Measurements from ENCODE around the gene EEA1. TPM values are rescaled to one million over a fixed set of nuclear protein-coding genes. Genes with fewer than 3 reads are reported as not detected.

The EEA1 gene
- total RNA-seq, 1 donor from 2014 or later = 10.9 TPM

DNA sequence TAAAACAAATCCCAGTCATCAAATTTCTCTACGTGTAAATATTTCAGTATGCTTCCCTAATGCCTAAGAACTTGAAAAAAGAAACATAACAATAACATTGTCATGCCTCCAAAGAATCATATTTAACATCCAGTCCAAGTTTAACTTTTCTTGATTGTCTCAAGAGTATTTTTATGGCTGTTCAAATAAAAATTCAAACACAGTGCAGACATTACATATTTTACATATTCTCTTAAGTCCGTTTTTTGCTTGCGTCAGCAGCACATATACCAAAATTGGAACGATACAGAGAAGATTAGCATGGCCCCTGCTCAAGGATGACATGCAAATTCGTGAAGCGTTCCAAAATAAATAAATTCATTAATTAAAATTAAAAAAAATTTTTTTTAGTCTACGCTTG lies 23.3 kb upstream of the EEA1 start:
- Histone ChIP-seq H3K9me3 (peaks cover 0 to 4% of the 10 kb centered on the region in 2 donors), H3K27ac (no peak overlapping the region), H3K4me1 (no peaks in the 10 kb centered on the region), H3K27me3 (no peaks in the 10 kb centered on the region), H3K4me3 (no peak overlapping the region), H3K36me3 (no peaks in the 10 kb centered on the region)
- intact Hi-C loops (cut with DNase I) = no loop called here
- no peak for DNase-seq (ENCODE audit: low spot score in 2 of 2)
- TF ChIP-seq CTCF (IDR thresholded peaks at IDR 0.05) = no peak

- intact Hi-C loops (cut with DNase I) = no loop called here
- no peak overlapping the region for H3K27ac ChIP-seq
Observed at GRCh38 chr12:92951006-92951405, 21.9 kb upstream of the EEA1 start.

DNA sequence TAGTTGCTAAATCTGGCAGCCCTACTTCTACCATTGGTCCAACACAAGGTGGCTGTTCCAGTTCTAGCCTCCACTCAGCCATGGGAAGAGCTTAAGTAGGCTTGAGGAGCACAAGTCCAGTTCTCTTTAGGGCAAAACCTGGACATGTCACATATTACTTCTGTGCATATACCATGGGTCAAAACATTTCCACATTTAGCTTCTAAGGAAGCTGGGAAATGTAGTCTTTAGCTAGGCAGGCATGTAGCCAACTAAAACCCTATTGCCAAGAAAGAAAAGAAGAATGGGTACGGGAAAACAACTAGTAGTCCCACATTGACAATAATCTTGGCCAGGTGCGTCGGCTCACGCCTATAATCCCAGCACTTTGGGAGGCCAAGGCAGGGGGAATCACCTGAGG lies 20.9 kb upstream of the EEA1 start:
- TF ChIP-seq CTCF (IDR thresholded peaks at IDR 0.05) = no peak
- Histone ChIP-seq H3K27me3 (no peaks in the 10 kb centered on the region), H3K4me3 (no peak overlapping the region), H3K27ac (no peak overlapping the region), H3K9me3 (peaks cover 0 to 4% of the 10 kb centered on the region in 2 donors), H3K36me3 (no peaks in the 10 kb centered on the region), H3K4me1 (no peaks in the 10 kb centered on the region)
- DNase-seq (ENCODE audit: low spot score in 2 of 2) = no peak
- intact Hi-C loops (cut with DNase I) = no loop called here

More at GRCh38 chr12:92951006-92951405, 21.9 kb upstream of the EEA1 start:
- H3K4me1 ChIP-seq = no peaks in the 10 kb centered on the region
- peaks cover 0 to 4% of the 10 kb centered on the region in 2 donors for H3K9me3 ChIP-seq
- no peak overlapping the region for H3K4me3 ChIP-seq
- no peak for TF ChIP-seq CTCF (IDR thresholded peaks at IDR 0.05)
- no peak for DNase-seq (ENCODE audit: low spot score in 2 of 2)
- no peaks in the 10 kb centered on the region for H3K36me3 ChIP-seq
- H3K27me3 ChIP-seq = no peaks in the 10 kb centered on the region

DNA sequence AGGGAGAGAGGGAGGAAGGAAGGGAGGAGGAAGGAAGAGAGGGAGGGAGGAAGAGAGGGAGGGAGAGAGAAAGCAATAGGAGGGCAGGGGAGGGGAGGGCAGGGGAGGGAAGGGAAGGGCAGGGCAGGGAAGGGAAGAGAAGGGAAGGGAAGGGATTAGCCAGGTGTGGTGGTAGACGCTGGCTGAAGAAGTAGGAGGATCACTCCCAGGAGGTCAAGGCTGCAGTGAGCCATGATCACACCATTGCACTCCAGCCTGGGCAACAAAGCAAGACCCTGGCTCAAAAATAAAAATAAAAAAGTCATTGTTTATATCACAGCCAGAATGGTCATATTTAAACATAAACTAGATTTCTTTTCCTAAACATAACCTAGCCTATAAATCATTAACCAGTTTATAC lies 20.4 kb upstream of the EEA1 start:
- peaks cover 0 to 4% of the 10 kb centered on the region in 2 donors for H3K9me3 ChIP-seq
- no peaks in the 10 kb centered on the region for H3K4me1 ChIP-seq
- DNase-seq (ENCODE audit: low spot score in 2 of 2) = no peak
- H3K27me3 ChIP-seq = no peaks in the 10 kb centered on the region
- H3K36me3 ChIP-seq = no peaks in the 10 kb centered on the region
- no peak overlapping the region for H3K4me3 ChIP-seq
- no peak for TF ChIP-seq CTCF (IDR thresholded peaks at IDR 0.05)
- intact Hi-C loops (cut with DNase I) = no loop called here
- no peak overlapping the region for H3K27ac ChIP-seq

GRCh38 chr12:92947589-92948215 lies 18.6 kb upstream of the EEA1 start:
- Histone ChIP-seq H3K27ac (no peak overlapping the region), H3K36me3 (no peaks in the 10 kb centered on the region), H3K9me3 (no peaks in the 10 kb centered on the region), H3K4me1 (no peaks in the 10 kb centered on the region), H3K4me3 (no peak overlapping the region), H3K27me3 (no peaks in the 10 kb centered on the region)
- no peak for DNase-seq (ENCODE audit: low spot score in 2 of 2)
- no peak for TF ChIP-seq CTCF (IDR thresholded peaks at IDR 0.05)
- intact Hi-C loops (cut with DNase I) = no loop called here
